ENCODE results near the gene DDX10.

- TF ChIP-seq CTCF (IDR thresholded peaks at IDR 0.05) (no peak), ZFX (IDR thresholded peaks at IDR 0.05; ENCODE audit: borderline replicate concordance) (no peak)
Observed at GRCh38 chr11:108851781-108852180, 186.9 kb downstream of the DDX10 start.
